ENCODE data around the gene EVC2.

The EVC2 gene

GRCh38 chr4:5757091-5757490 lies 48.7 kb upstream of the EVC2 start:
- Histone ChIP-seq H3K27me3 (replicated peaks; ENCODE audit: insufficient read depth, low read length) (no peaks in the 10 kb centered on the region), H3K9me3 (replicated peaks; ENCODE audit: insufficient read depth, low read length) (no peaks in the 10 kb centered on the region), H3K9ac (ENCODE audit: low read length) (no peak overlapping the region), H3K4me3 (ENCODE audit: low read length) (no peak overlapping the region), H3K4me1 (ENCODE audit: low read length) (no peaks in the 10 kb centered on the region), H2AFZ (ENCODE audit: low read length) (no peak overlapping the region), H3K36me3 (replicated peaks; ENCODE audit: insufficient read depth, low read length) (no peaks in the 10 kb centered on the region), H3K4me2 (ENCODE audit: low read depth, low read length) (no peak overlapping the region), H3K27ac (ENCODE audit: low read length) (no peak overlapping the region), H4K20me1 (ENCODE audit: insufficient read depth, low read length) (no peaks in the 10 kb centered on the region), H3F3A (ENCODE audit: insufficient read depth, low read length) (no peaks in the 10 kb centered on the region), H3K9me2 (replicated peaks; ENCODE audit: insufficient read depth, low read length) (no peaks in the 10 kb centered on the region), H3K79me2 (ENCODE audit: low read length) (no peaks in the 10 kb centered on the region)
- TF ChIP-seq EZH2 (optimal IDR thresholded peaks at IDR 0.05; ENCODE audit: low read depth, low read length) = no peak
- no peak for TF ChIP-seq EZH2phosphoT487 (IDR thresholded peaks at IDR 0.05; ENCODE audit: low read length)
- DNase-seq = no peak

GRCh38 chr4:5756271-5756670 lies 47.9 kb upstream of the EVC2 start:
- Histone ChIP-seq H3K79me2 (ENCODE audit: low read length) (no peaks in the 10 kb centered on the region), H4K20me1 (ENCODE audit: insufficient read depth, low read length) (no peaks in the 10 kb centered on the region), H3F3A (ENCODE audit: insufficient read depth, low read length) (no peaks in the 10 kb centered on the region), H2AFZ (ENCODE audit: low read length) (no peak overlapping the region), H3K9me2 (replicated peaks; ENCODE audit: insufficient read depth, low read length) (no peaks in the 10 kb centered on the region), H3K9ac (ENCODE audit: low read length) (no peak overlapping the region), H3K27ac (ENCODE audit: low read length) (no peak overlapping the region), H3K4me1 (ENCODE audit: low read length) (no peaks in the 10 kb centered on the region), H3K36me3 (replicated peaks; ENCODE audit: insufficient read depth, low read length) (no peaks in the 10 kb centered on the region), H3K4me2 (ENCODE audit: low read depth, low read length) (no peak overlapping the region), H3K27me3 (replicated peaks; ENCODE audit: insufficient read depth, low read length) (no peaks in the 10 kb centered on the region), H3K4me3 (ENCODE audit: low read length) (no peak overlapping the region), H3K9me3 (replicated peaks; ENCODE audit: insufficient read depth, low read length) (no peaks in the 10 kb centered on the region)
- no peak for DNase-seq
- TF ChIP-seq EZH2phosphoT487 (IDR thresholded peaks at IDR 0.05; ENCODE audit: low read length) (no peak), CTCF (IDR thresholded peaks at IDR 0.05; ENCODE audit: low read length) (no peak), EZH2 (optimal IDR thresholded peaks at IDR 0.05; ENCODE audit: low read depth, low read length) (no peak)

GRCh38 chr4:5755679-5756078 lies 47.3 kb upstream of the EVC2 start:
- Histone ChIP-seq H3K9ac (ENCODE audit: low read length) (no peak overlapping the region), H3K9me3 (replicated peaks; ENCODE audit: insufficient read depth, low read length) (no peaks in the 10 kb centered on the region), H3K4me1 (ENCODE audit: low read length) (no peaks in the 10 kb centered on the region), H3K27me3 (replicated peaks; ENCODE audit: insufficient read depth, low read length) (no peaks in the 10 kb centered on the region), H2AFZ (ENCODE audit: low read length) (no peak overlapping the region), H3K27ac (ENCODE audit: low read length) (no peak overlapping the region), H3K4me2 (ENCODE audit: low read depth, low read length) (no peak overlapping the region), H3K36me3 (replicated peaks; ENCODE audit: insufficient read depth, low read length) (no peaks in the 10 kb centered on the region), H3F3A (ENCODE audit: insufficient read depth, low read length) (no peaks in the 10 kb centered on the region), H3K4me3 (ENCODE audit: low read length) (no peak overlapping the region), H4K20me1 (ENCODE audit: insufficient read depth, low read length) (no peaks in the 10 kb centered on the region), H3K79me2 (ENCODE audit: low read length) (no peaks in the 10 kb centered on the region), H3K9me2 (replicated peaks; ENCODE audit: insufficient read depth, low read length) (no peaks in the 10 kb centered on the region)
- no peak for TF ChIP-seq EZH2 (optimal IDR thresholded peaks at IDR 0.05; ENCODE audit: low read depth, low read length)
- no peak for TF ChIP-seq EZH2phosphoT487 (IDR thresholded peaks at IDR 0.05; ENCODE audit: low read length)
- no peak for TF ChIP-seq CTCF (IDR thresholded peaks at IDR 0.05; ENCODE audit: low read length)
- DNase-seq = no peak

DNA sequence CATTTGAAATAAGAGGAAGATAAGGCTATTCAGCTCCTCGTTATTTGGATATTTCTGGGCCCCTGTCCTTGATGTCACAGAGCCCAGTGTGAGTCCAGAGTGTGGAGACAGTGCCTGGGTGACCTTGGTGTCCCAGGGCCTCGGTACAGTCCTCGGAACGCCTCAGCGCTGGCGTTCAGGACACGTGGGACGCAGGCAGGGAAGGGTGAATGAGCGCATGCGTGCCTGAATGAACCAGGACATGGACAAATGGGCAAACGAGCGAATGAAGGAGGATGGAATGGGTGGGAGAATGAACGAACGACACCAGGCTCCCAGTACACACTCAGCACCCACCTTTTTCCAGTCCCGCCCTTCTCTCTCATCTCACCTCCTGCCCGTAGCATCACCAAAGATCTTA lies 46.8 kb upstream of the EVC2 start:
- H4K20me1 ChIP-seq (ENCODE audit: insufficient read depth, low read length) = no peaks in the 10 kb centered on the region
- DNase-seq = no peak
- no peaks in the 10 kb centered on the region for H3K4me1 ChIP-seq (ENCODE audit: low read length)
- TF ChIP-seq EZH2phosphoT487 (IDR thresholded peaks at IDR 0.05; ENCODE audit: low read length) (no peak), CTCF (IDR thresholded peaks at IDR 0.05; ENCODE audit: low read length) (no peak), EZH2 (optimal IDR thresholded peaks at IDR 0.05; ENCODE audit: low read depth, low read length) (no peak)
- H3K4me3 ChIP-seq (ENCODE audit: low read length) = no peak overlapping the region
- no peaks in the 10 kb centered on the region for H3K9me3 ChIP-seq (replicated peaks; ENCODE audit: insufficient read depth, low read length)
- no peak overlapping the region for H3K4me2 ChIP-seq (ENCODE audit: low read depth, low read length)
- no peaks in the 10 kb centered on the region for H3F3A ChIP-seq (ENCODE audit: insufficient read depth, low read length)
- H2AFZ ChIP-seq (ENCODE audit: low read length) = no peak overlapping the region
- H3K27ac ChIP-seq (ENCODE audit: low read length) = no peak overlapping the region
- no peaks in the 10 kb centered on the region for H3K9me2 ChIP-seq (replicated peaks; ENCODE audit: insufficient read depth, low read length)
- H3K36me3 ChIP-seq (replicated peaks; ENCODE audit: insufficient read depth, low read length) = no peaks in the 10 kb centered on the region
- H3K27me3 ChIP-seq (replicated peaks; ENCODE audit: insufficient read depth, low read length) = no peaks in the 10 kb centered on the region
- no peak overlapping the region for H3K9ac ChIP-seq (ENCODE audit: low read length)
- H3K79me2 ChIP-seq (ENCODE audit: low read length) = no peaks in the 10 kb centered on the region

Data from MM.1S (cell line).